Lower leg skin (tissue), 3 donors: ENCODE data around the gene DNAAF1.

Experiments used
- POLR2A ChIP-seq, 2 donors: fragments of 450-650 bp; IDR thresholded peaks; one replicate each; pipeline ENCODE4 v1.6.1; 2016 to 2017; ENCODE audit warnings: antibody characterized with exemption in 2 of 2, mild to moderate bottlenecking in 1 of 2, moderate library complexity in 1 of 2
- TF ChIP-seq, protein P1 (sequence below), 3 donors: fragments of 450-650 bp; IDR thresholded peaks; one replicate each; pipeline ENCODE4 v1.5.1; 2016; ENCODE audit warnings: antibody characterized with exemption in 3 of 3, mild to moderate bottlenecking in 3 of 3, moderate library complexity in 2 of 3

DNA sequence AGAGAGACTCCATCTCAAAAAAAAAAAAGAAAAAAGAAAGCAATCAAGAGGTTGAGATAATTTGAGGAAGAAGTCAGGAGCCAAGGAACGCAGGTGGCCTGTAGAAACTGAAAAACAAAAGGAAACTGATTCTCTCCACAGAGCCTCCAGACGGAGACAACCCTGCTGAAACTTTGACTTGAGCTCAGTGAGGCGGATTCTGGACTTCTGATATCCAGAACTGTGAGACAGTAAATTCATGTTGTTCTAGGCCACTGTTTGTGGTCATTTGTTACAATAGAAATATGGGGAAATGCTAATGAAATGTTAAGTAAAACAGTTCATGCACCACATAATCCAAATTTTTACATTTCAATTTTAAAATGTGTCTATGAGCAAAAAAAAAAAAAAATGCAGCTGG is 33.6 kb upstream of the DNAAF1 start:
- TF ChIP-seq, protein P1, sequence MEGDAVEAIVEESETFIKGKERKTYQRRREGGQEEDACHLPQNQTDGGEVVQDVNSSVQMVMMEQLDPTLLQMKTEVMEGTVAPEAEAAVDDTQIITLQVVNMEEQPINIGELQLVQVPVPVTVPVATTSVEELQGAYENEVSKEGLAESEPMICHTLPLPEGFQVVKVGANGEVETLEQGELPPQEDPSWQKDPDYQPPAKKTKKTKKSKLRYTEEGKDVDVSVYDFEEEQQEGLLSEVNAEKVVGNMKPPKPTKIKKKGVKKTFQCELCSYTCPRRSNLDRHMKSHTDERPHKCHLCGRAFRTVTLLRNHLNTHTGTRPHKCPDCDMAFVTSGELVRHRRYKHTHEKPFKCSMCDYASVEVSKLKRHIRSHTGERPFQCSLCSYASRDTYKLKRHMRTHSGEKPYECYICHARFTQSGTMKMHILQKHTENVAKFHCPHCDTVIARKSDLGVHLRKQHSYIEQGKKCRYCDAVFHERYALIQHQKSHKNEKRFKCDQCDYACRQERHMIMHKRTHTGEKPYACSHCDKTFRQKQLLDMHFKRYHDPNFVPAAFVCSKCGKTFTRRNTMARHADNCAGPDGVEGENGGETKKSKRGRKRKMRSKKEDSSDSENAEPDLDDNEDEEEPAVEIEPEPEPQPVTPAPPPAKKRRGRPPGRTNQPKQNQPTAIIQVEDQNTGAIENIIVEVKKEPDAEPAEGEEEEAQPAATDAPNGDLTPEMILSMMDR (IDR thresholded peaks at IDR 0.05): no peak
- TF ChIP-seq POLR2A (IDR thresholded peaks at IDR 0.05): no peak
